IMR-90 (cell line): ENCODE data around the gene NEDD4L. TPM values are rescaled to one million over a fixed set of nuclear protein-coding genes. Genes with fewer than 3 reads are reported as not detected.

ENCODE experiments used
- ATAC-seq: fragments of 200-7000 bp; cut with Tn5 transposase; 2 replicates; pipeline ENCODE4 v1.9.1; 2020; ENCODE audit warnings: low read depth, mild to moderate bottlenecking, moderate library complexity
- BruUV-seq: library from RNA; stranded (reverse); fragments of 400-500 nt; replicated peaks from 2 replicates; lab custom pipeline; 2021; lab: Mats Ljungman, UMichigan
- CTCF ChIA-PET: fragments of 300-600 bp; formaldehyde crosslinking; extraction: SDS; loops from one replicate; lab custom pipeline; 2021; ENCODE audit warnings: antibody characterized with exemption; lab: Yijun Ruan, JAX
- POLR2A ChIA-PET: fragments of 300-600 bp; sonication (Branson Sonifier 250); formaldehyde crosslinking; loops from one replicate; lab custom pipeline; 2022; ENCODE audit warnings: antibody characterized with exemption; ENCODE audit not compliant: unreplicated experiment; lab: Charles Lee
- DNase-seq: peaks from one replicate; pipeline ENCODE4 v3.0.0; 2013
- H2AFZ ChIP-seq: replicated peaks from 2 replicates; pipeline ENCODE3; 2013; ENCODE audit warnings: low read length, mild to moderate bottlenecking; ENCODE audit not compliant: poor library complexity
- H2AK5ac ChIP-seq: 2 replicates; pipeline ENCODE4 v1.6.1; 2013; ENCODE audit warnings: low read depth, low read length, inconsistent platforms
- H2AK9ac ChIP-seq: replicated peaks from 2 replicates; pipeline ENCODE3; 2013; ENCODE audit warnings: mild to moderate bottlenecking, low read depth, low read length, moderate library complexity; ENCODE audit not compliant: poor library complexity
- H2BK120ac ChIP-seq: 2 replicates; pipeline ENCODE4 v1.6.1; 2013; ENCODE audit warnings: low read depth, low read length, inconsistent platforms
- H2BK15ac ChIP-seq: 3 replicates; pipeline ENCODE4 v1.6.1; 2013; ENCODE audit warnings: low read depth, low read length, inconsistent platforms
- H2BK20ac ChIP-seq: 2 replicates; pipeline ENCODE4 v1.6.1; 2013; ENCODE audit warnings: low read depth, mild to moderate bottlenecking, inconsistent platforms, low read length, moderate library complexity
- H2BK5ac ChIP-seq: 2 replicates; pipeline ENCODE4 v1.6.1; 2013; ENCODE audit warnings: mild to moderate bottlenecking, low read depth, low read length, inconsistent platforms; ENCODE audit not compliant: poor library complexity, severe bottlenecking
- H3K14ac ChIP-seq: replicated peaks from 2 replicates; pipeline ENCODE4 v1.6.1; 2013; ENCODE audit warnings: low read depth, low read length, inconsistent platforms
- H3K18ac ChIP-seq: 2 replicates; pipeline ENCODE4 v1.6.1; 2013; ENCODE audit warnings: low read depth, low read length, control low read depth
- H3K23ac ChIP-seq: 2 replicates; pipeline ENCODE4 v1.6.1; 2013; ENCODE audit warnings: low read depth, low read length, inconsistent platforms
- H3K27ac ChIP-seq: 2 replicates; pipeline ENCODE4 v1.5.1; 2013; ENCODE audit warnings: mild to moderate bottlenecking, control low read depth, low read length; ENCODE audit not compliant: insufficient read depth
- H3K27me3 ChIP-seq: 2 replicates; pipeline ENCODE4 v1.6.1; 2013; ENCODE audit warnings: low read length; ENCODE audit not compliant: control insufficient read depth, insufficient read depth
- H3K36me3 ChIP-seq: 2 replicates; pipeline ENCODE4 v1.6.1; 2013; ENCODE audit warnings: low read length, mixed read lengths; ENCODE audit not compliant: control insufficient read depth, insufficient read depth
- H3K4ac ChIP-seq: 2 replicates; pipeline ENCODE4 v1.6.1; 2013; ENCODE audit warnings: low read depth, low read length, inconsistent platforms
- H3K4me1 ChIP-seq: 2 replicates; pipeline ENCODE4 v1.6.1; 2013; ENCODE audit warnings: low read length, mixed read lengths; ENCODE audit not compliant: control insufficient read depth, insufficient read depth
- H3K4me2 ChIP-seq: 2 replicates; pipeline ENCODE4 v1.6.1; 2013; ENCODE audit warnings: low read depth, mild to moderate bottlenecking, control low read depth, low read length, moderate library complexity
- H3K4me3 ChIP-seq: 2 replicates; pipeline ENCODE4 v1.5.1; 2013; ENCODE audit warnings: low read depth, mild to moderate bottlenecking, control low read depth, low read length, moderate library complexity; ENCODE audit not compliant: insufficient read depth
- H3K56ac ChIP-seq: 2 replicates; pipeline ENCODE4 v1.6.1; 2013; ENCODE audit warnings: low read length, inconsistent platforms; ENCODE audit not compliant: insufficient read depth; ENCODE audit errors: extremely low read depth
- H3K79me1 ChIP-seq, 2 experiments: 2 replicates each; pipeline ENCODE4 v1.6.1; 2013; ENCODE audit warnings: low read length in 2 of 2, inconsistent platforms in 1 of 2, low read depth in 1 of 2
- H3K9ac ChIP-seq: 2 replicates; pipeline ENCODE4 v1.6.1; 2013; ENCODE audit warnings: low read depth, low read length, control low read depth
- H3K9me1 ChIP-seq: 2 replicates; pipeline ENCODE4 v1.6.1; 2013; ENCODE audit warnings: low read length, inconsistent platforms; ENCODE audit not compliant: insufficient read depth
- H3K9me3 ChIP-seq: 2 replicates; pipeline ENCODE4 v1.6.1; 2013; ENCODE audit warnings: low read length; ENCODE audit not compliant: control insufficient read depth, insufficient read depth
- H4K20me1 ChIP-seq: 2 replicates; pipeline ENCODE4 v1.6.1; 2013; ENCODE audit warnings: low read length, inconsistent platforms; ENCODE audit not compliant: insufficient read depth
- H4K5ac ChIP-seq: 2 replicates; pipeline ENCODE4 v1.6.1; 2013; ENCODE audit warnings: mild to moderate bottlenecking, low read depth, low read length, control low read depth
- H4K8ac ChIP-seq, 2 experiments: 2 replicates each; pipeline ENCODE4 v1.6.1; 2013; ENCODE audit warnings: low read depth in 2 of 2, low read length in 2 of 2, control low read depth in 1 of 2, inconsistent platforms in 1 of 2
- H4K91ac ChIP-seq: 2 replicates; pipeline ENCODE4 v1.6.1; 2013; ENCODE audit warnings: low read depth, low read length, inconsistent platforms; ENCODE audit not compliant: insufficient read depth
- BHLHE40 ChIP-seq: fragments of 150-350 bp; IDR thresholded peaks from 2 replicates; pipeline ENCODE4 v1.6.1; 2016; ENCODE audit warnings: mild to moderate bottlenecking, low read depth, low read length
- CEBPB ChIP-seq: IDR thresholded peaks from 2 replicates; pipeline ENCODE4 v1.6.1; 2012; ENCODE audit warnings: low read depth, low read length, improper control_type of control experiment
- CHD1 ChIP-seq: IDR thresholded peaks from 2 replicates; pipeline ENCODE4 v1.6.1; 2012; ENCODE audit warnings: low read depth, low read length, improper control_type of control experiment
- MAFK ChIP-seq: IDR thresholded peaks from 2 replicates; pipeline ENCODE4 v1.6.1; 2012; ENCODE audit warnings: low read depth, low read length, improper control_type of control experiment
- MAZ ChIP-seq: IDR thresholded peaks from 2 replicates; pipeline ENCODE4 v1.6.1; 2012; ENCODE audit warnings: low read depth, mild to moderate bottlenecking, low read length, improper control_type of control experiment, moderate library complexity, borderline replicate concordance
- MXI1 ChIP-seq: IDR thresholded peaks from 2 replicates; pipeline ENCODE4 v1.6.1; 2012; ENCODE audit warnings: low read depth, mild to moderate bottlenecking, low read length, moderate library complexity, borderline replicate concordance
- NFE2L2 ChIP-seq: fragments of 150-350 bp; IDR thresholded peaks from 2 replicates; pipeline ENCODE4 v1.6.1; 2016; ENCODE audit warnings: low read depth, mild to moderate bottlenecking, low read length
- POLR2A ChIP-seq: IDR thresholded peaks from 2 replicates; pipeline ENCODE4 v1.6.1; 2012; ENCODE audit warnings: mild to moderate bottlenecking, low read depth, low read length
- RAD21 ChIP-seq: IDR thresholded peaks from 2 replicates; pipeline ENCODE4 v1.6.1; 2012; ENCODE audit warnings: low read length, improper control_type of control experiment
- RFX5 ChIP-seq: IDR thresholded peaks from 2 replicates; pipeline ENCODE4 v1.8.0; 2012; ENCODE audit warnings: low read depth, mild to moderate bottlenecking, low read length, moderate library complexity
- SMC3 ChIP-seq: fragments of 150-350 bp; IDR thresholded peaks from 2 replicates; pipeline ENCODE4 v1.6.1; 2016; ENCODE audit warnings: low read depth, mild to moderate bottlenecking, antibody characterized with exemption, low read length, moderate library complexity
- WGBS, 2 experiments: methylation state at CpG; one replicate each; pipeline versions ENCODE4 v1.1.5 to v1.1.7; 2013; ENCODE audit warnings: missing lambda C conversion rate in 2 of 2; ENCODE audit not compliant: insufficient read length in 1 of 2; ENCODE audit errors: extremely low coverage in 2 of 2; 5-methylcytosine and 5-hydroxymethylcytosine counted together
- dilution Hi-C: fragments of 300-500 bp; cut with HindIII; formaldehyde crosslinking; loops from one replicate; pipeline ENCODE4 v1.14.3; 2018; ENCODE audit warnings: low sequenced_read_pairs; ENCODE audit not compliant: unreplicated experiment
- in situ Hi-C: fragments of 300-500 bp; cut with MboI; formaldehyde crosslinking; loops from 3 replicates; pipeline ENCODE4 v1.14.3; 2019; ENCODE audit warnings: low sequenced_read_pairs, inconsistent platforms, mixed read lengths
- intact Hi-C: fragments of 100-400 bp; cut with micrococcal nuclease; formaldehyde crosslinking; loops from 2 replicates; pipeline ENCODE4 v1.10.0; 2022
- polyA plus RNA-seq, 3 experiments: library from polyadenylated mRNA; depleted of rRNA; stranded (reverse); fragments of >200 nt; gene quantifications; 2 replicates each; pipeline ENCODE4 v1.2.3, GENCODE V29; 2012; ENCODE audit warnings: low replicate concordance in 1 of 3
- total RNA-seq: library from RNA; depleted of rRNA; stranded (reverse); fragments of >200 nt; gene quantifications from 2 replicates; pipeline ENCODE4 v1.2.3, GENCODE V29; 2012
- TF ChIP-seq, protein P1 (sequence below): fragments of 150-350 bp; IDR thresholded peaks from 2 replicates; pipeline ENCODE4 v1.6.1; 2016; ENCODE audit warnings: low read depth, mild to moderate bottlenecking, low read length, moderate library complexity, borderline replicate concordance
- TF ChIP-seq, protein P2 (sequence below): conservative IDR thresholded peaks from 2 replicates; pipeline ENCODE4 v1.5.1; 2012; ENCODE audit warnings: mild to moderate bottlenecking, low read depth, low read length, improper control_type of control experiment
- TF ChIP-seq, protein P3 (sequence below): fragments of 150-350 bp; IDR thresholded peaks from 2 replicates; pipeline ENCODE4 v1.6.1; 2017; ENCODE audit warnings: mild to moderate bottlenecking, antibody characterized with exemption, low read length, low read depth

The NEDD4L gene
- total and polyA plus RNA-seq, 2 of the 4 experiments (the other 2 are of a cell fraction), result 10.0 to 10.9 TPM

DNA sequence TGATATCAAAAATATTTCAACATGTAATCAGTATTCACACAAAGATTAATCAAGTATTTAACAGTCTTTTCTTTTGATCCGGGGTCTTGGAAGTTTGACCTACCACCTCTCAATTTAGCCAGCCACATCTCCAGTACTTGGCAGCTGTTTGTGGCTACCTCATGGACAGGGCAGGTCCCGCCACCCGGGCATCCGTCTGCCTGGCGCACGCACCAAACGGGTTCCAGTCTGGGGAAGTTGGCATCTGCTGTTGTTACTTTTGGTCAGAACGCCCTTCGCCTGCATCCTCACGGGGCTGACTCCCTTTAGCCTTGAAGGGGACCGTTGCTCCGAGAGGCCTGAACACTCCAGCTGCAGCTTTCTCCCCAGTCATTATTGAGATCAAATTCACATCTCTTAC is 81.7 kb downstream of the NEDD4L start:
- H4K20me1 ChIP-seq, result no peaks in the 10 kb centered on the region
- no peak overlapping the region for H3K4me2 ChIP-seq
- H2BK15ac ChIP-seq, result no peak overlapping the region
- no peak overlapping the region for H3K14ac ChIP-seq
- H3K4me3 ChIP-seq, result no peak overlapping the region
- H4K8ac ChIP-seq, result no peak overlapping the region
- H3K79me1 ChIP-seq, result no peaks in the 10 kb centered on the region; a peak in 1 of 4 replicates
- no TSS peak for BruUV-seq
- no peak overlapping the region for H2BK20ac ChIP-seq
- H4K5ac ChIP-seq, result no peak overlapping the region
- H3K9me3 ChIP-seq, result no peaks in the 10 kb centered on the region
- H3K36me3 ChIP-seq, result no peaks in the 10 kb centered on the region
- H3K23ac ChIP-seq, result no peak overlapping the region
- H4K91ac ChIP-seq, result no peak overlapping the region
- no peak overlapping the region for H3K9ac ChIP-seq
- ATAC-seq (no peak), DNase-seq (no peak)
- dilution Hi-C loops, result no loop called here
- in situ Hi-C loops, result no loop called here
- ChIA-PET POLR2A (no interaction called here), CTCF (interaction anchor here (0.6 to 1.6 kb wide), 4 partner anchors 81 to 244 kb away, joined by 3 read pairs; partner anchors contain the start of gene NEDD4L)
- H3K9me1 ChIP-seq, result no peaks in the 10 kb centered on the region
- H3K27ac ChIP-seq, result no peak overlapping the region
- no peak overlapping the region for H2BK120ac ChIP-seq
- intact Hi-C loops, result no loop called here
- H2AK9ac ChIP-seq, result no peak overlapping the region
- no peak overlapping the region for H2BK5ac ChIP-seq
- peaks cover 7% of the 10 kb centered on the region; the same call in 1 of the 2 replicates for H3K4me1 ChIP-seq
- no peak overlapping the region for H2AFZ ChIP-seq
- no peak overlapping the region for H3K56ac ChIP-seq
- H3K18ac ChIP-seq, result no peak overlapping the region
- WGBS, 2 experiments, result 85% methylated on average over 4 of the region's 12 CpGs; no CpG with 5 or more reads in 1 of the 2 experiments
- no peak overlapping the region for H3K4ac ChIP-seq
- H2AK5ac ChIP-seq, result no peak overlapping the region
- H3K27me3 ChIP-seq, result no peaks in the 10 kb centered on the region
- TF ChIP-seq RFX5 (no peak), SMC3 (no peak), NFE2L2 (no peak), MXI1 (no peak), MAFK (no peak), MAZ (no peak), BHLHE40 (no peak), CEBPB (no peak), POLR2A (no peak), RAD21 (no peak), CHD1 (no peak)
- TF ChIP-seq, protein P1, sequence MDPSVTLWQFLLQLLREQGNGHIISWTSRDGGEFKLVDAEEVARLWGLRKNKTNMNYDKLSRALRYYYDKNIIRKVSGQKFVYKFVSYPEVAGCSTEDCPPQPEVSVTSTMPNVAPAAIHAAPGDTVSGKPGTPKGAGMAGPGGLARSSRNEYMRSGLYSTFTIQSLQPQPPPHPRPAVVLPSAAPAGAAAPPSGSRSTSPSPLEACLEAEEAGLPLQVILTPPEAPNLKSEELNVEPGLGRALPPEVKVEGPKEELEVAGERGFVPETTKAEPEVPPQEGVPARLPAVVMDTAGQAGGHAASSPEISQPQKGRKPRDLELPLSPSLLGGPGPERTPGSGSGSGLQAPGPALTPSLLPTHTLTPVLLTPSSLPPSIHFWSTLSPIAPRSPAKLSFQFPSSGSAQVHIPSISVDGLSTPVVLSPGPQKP, result no peak
- TF ChIP-seq, protein P2, sequence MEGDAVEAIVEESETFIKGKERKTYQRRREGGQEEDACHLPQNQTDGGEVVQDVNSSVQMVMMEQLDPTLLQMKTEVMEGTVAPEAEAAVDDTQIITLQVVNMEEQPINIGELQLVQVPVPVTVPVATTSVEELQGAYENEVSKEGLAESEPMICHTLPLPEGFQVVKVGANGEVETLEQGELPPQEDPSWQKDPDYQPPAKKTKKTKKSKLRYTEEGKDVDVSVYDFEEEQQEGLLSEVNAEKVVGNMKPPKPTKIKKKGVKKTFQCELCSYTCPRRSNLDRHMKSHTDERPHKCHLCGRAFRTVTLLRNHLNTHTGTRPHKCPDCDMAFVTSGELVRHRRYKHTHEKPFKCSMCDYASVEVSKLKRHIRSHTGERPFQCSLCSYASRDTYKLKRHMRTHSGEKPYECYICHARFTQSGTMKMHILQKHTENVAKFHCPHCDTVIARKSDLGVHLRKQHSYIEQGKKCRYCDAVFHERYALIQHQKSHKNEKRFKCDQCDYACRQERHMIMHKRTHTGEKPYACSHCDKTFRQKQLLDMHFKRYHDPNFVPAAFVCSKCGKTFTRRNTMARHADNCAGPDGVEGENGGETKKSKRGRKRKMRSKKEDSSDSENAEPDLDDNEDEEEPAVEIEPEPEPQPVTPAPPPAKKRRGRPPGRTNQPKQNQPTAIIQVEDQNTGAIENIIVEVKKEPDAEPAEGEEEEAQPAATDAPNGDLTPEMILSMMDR, result no peak
- TF ChIP-seq, protein P3, sequence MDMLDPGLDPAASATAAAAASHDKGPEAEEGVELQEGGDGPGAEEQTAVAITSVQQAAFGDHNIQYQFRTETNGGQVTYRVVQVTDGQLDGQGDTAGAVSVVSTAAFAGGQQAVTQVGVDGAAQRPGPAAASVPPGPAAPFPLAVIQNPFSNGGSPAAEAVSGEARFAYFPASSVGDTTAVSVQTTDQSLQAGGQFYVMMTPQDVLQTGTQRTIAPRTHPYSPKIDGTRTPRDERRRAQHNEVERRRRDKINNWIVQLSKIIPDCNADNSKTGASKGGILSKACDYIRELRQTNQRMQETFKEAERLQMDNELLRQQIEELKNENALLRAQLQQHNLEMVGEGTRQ, result no peak
